Keratinocyte (primary cell): ENCODE measurements around the gene MERTK. TPM values are rescaled to one million over a fixed set of nuclear protein-coding genes. Genes with fewer than 3 reads are reported as not detected.

Experiments
- DNase-seq: peaks from one replicate; pipeline ENCODE4 v3.0.0-alpha.2; 2011; ENCODE audit warnings: low read depth, missing footprints, low spot score
- FAIRE-seq: peaks from 2 replicates; lab custom pipeline; 2011; peaks lifted over from hg19 to GRCh38; lab: Jason Lieb, UNC
- H2AFZ ChIP-seq: 2 replicates; pipeline ENCODE4 v1.6.0; 2012; ENCODE audit warnings: low read length, control low read depth, inconsistent platforms; ENCODE audit not compliant: control insufficient read depth
- H3K27ac ChIP-seq: 2 replicates; pipeline ENCODE4 v1.5.1; 2011; ENCODE audit warnings: low read length; ENCODE audit not compliant: control insufficient read depth, insufficient read depth
- H3K27me3 ChIP-seq: 3 replicates; pipeline ENCODE4 v1.6.0; 2011; ENCODE audit warnings: low read length; ENCODE audit not compliant: control insufficient read depth, insufficient read depth; ENCODE audit errors: extremely low read depth
- H3K36me3 ChIP-seq, 2 experiments: 2 replicates in 1 of 2; 3 replicates in 1 of 2; pipeline ENCODE4 v1.5.1; 2011; ENCODE audit warnings: low read length in 2 of 2, mild to moderate bottlenecking in 1 of 2; ENCODE audit not compliant: control insufficient read depth in 2 of 2, insufficient read depth in 2 of 2; ENCODE audit errors: extremely low read depth in 1 of 2
- H3K4me1 ChIP-seq: 3 replicates; pipeline ENCODE4 v1.5.1; 2011; ENCODE audit warnings: low read length; ENCODE audit not compliant: control insufficient read depth, insufficient read depth; ENCODE audit errors: extremely low read depth
- H3K4me2 ChIP-seq: 3 replicates; pipeline ENCODE4 v1.6.0; 2011; ENCODE audit warnings: low read depth, low read length; ENCODE audit not compliant: control insufficient read depth, insufficient read depth; ENCODE audit errors: extremely low read depth
- H3K4me3 ChIP-seq, 3 experiments: fragments of 200-600 bp in 1 of 3; sonication (generic) in 1 of 3; 2 replicates in 2 of 3; 3 replicates in 1 of 3; pipeline ENCODE4 v1.5.1; 2011 to 2016; ENCODE audit warnings: low read length in 3 of 3, mild to moderate bottlenecking in 3 of 3, control low read depth in 2 of 3, inconsistent platforms in 1 of 3, low read depth in 1 of 3, mixed read lengths in 1 of 3, mixed run types in 1 of 3, moderate library complexity in 1 of 3; ENCODE audit not compliant: control insufficient read depth in 2 of 3, insufficient read depth in 2 of 3; ENCODE audit errors: extremely low read depth in 1 of 3
- H3K79me2 ChIP-seq: 2 replicates; pipeline ENCODE4 v1.6.0; 2012; ENCODE audit warnings: low read length; ENCODE audit not compliant: control insufficient read depth, insufficient read depth
- H3K9ac ChIP-seq: 3 replicates; pipeline ENCODE4 v1.6.0; 2011; ENCODE audit warnings: low read length; ENCODE audit not compliant: control insufficient read depth, insufficient read depth; ENCODE audit errors: extremely low read depth
- H3K9me1 ChIP-seq: 3 replicates; pipeline ENCODE4 v1.6.0; 2011; ENCODE audit warnings: low read length; ENCODE audit not compliant: control insufficient read depth, insufficient read depth; ENCODE audit errors: extremely low read depth
- H3K9me3 ChIP-seq: 2 replicates; pipeline ENCODE4 v1.5.1; 2012; ENCODE audit warnings: low read depth, low read length; ENCODE audit not compliant: control insufficient read depth
- H4K20me1 ChIP-seq: 3 replicates; pipeline ENCODE4 v1.6.0; 2011; ENCODE audit warnings: low read length; ENCODE audit not compliant: control insufficient read depth, insufficient read depth; ENCODE audit errors: extremely low read depth
- CTCF ChIP-seq, 3 experiments: IDR thresholded peaks in 1 of 3; conservative IDR thresholded peaks in 1 of 3; optimal IDR thresholded peaks in 1 of 3; 2 replicates in 2 of 3; 3 replicates in 1 of 3; pipeline versions ENCODE3 to v1.5.1; 2011; ENCODE audit warnings: low read length in 3 of 3, mild to moderate bottlenecking in 3 of 3, moderate library complexity in 2 of 3, control low read depth in 1 of 3, inconsistent platforms in 1 of 3; ENCODE audit not compliant: insufficient read depth in 2 of 3; ENCODE audit errors: extremely low read depth in 1 of 3
- EZH2 ChIP-seq: IDR thresholded peaks from one replicate; pipeline ENCODE4 v1.6.1; 2012; ENCODE audit warnings: inconsistent platforms, mild to moderate bottlenecking, low read length, moderate library complexity
- dilution Hi-C: fragments of 300-500 bp; cut with MboI; formaldehyde crosslinking; loops from one replicate; pipeline ENCODE4 v1.7.0; 2020; ENCODE audit warnings: low sequenced_read_pairs; ENCODE audit not compliant: extremely low pct_ligation_motif_present
- polyA plus RNA-seq, 5 experiments: library from polyadenylated mRNA; depleted of rRNA in 3 of 5; stranded (reverse) in 3 of 5; stranded (forward) in 1 of 5; unstranded in 1 of 5; fragments of >200 nt; gene quantifications; 1 replicate in 1 of 5; 2 replicates in 3 of 5; 3 replicates in 1 of 5; pipeline versions ENCODE4 v1.2.1 to v1.2.3, GENCODE V29; 2011 to 2012; ENCODE audit warnings: missing spikeins in 2 of 5, low read depth in 1 of 5, low replicate concordance in 1 of 5

MERTK gene
- polyA plus RNA-seq, 1 donor (not counting 4 experiments of a cell fraction or from before 2014, with no cell fraction given): 0.14 TPM

GRCh38 chr2:111883661-111884591 is 14.5 kb upstream of the MERTK start, which contains the start of gene ANAPC1:
Gene ANAPC1 (minus strand): TSS chr2:111884193. CDS start chr2:111880825, 3,368 bp downstream.
- Histone ChIP-seq H3K27me3 (no peaks in the 10 kb centered on the region), H4K20me1 (no peaks in the 10 kb centered on the region), H3K27ac (peak within 1 kb of the TSS; percentile 79), H3K9me1 (no peaks in the 10 kb centered on the region), H3K9ac (peak within 1 kb of the TSS; percentile 89), H3K4me1 (no peaks in the 10 kb centered on the region), H3K79me2 (peaks cover 35% of the 10 kb centered on the region), H3K9me3 (no peaks in the 10 kb centered on the region), H3K4me3 (peak within 1 kb of the TSS; percentile 96 to 100 (median 99)), H3K36me3 (no peaks in the 10 kb centered on the region), H3K4me2 (peak within 1 kb of the TSS; percentile 82), H2AFZ (peak within 1 kb of the TSS; percentile 100)
- FAIRE-seq: no peak
- no peak for DNase-seq
- TF ChIP-seq EZH2 (no peak), CTCF (optimal IDR thresholded peaks at IDR 0.05 in 1 of 3, IDR thresholded peaks at IDR 0.05 in 1 of 3, conservative IDR thresholded peaks at IDR 0.05 in 1 of 3; ENCODE audit: extremely low read depth in 1 of 3, insufficient read depth in 2 of 3, low read length in 3 of 3) (peak in 1 of 3 experiments; percentile 10)
- dilution Hi-C loops: no loop called here

- Histone ChIP-seq H3K9me1 (no peaks in the 10 kb centered on the region), H3K4me3 (peak overlapping the region; percentile 96 to 100 (median 99)), H2AFZ (peak overlapping the region; percentile 100), H3K4me1 (no peaks in the 10 kb centered on the region), H3K27me3 (no peaks in the 10 kb centered on the region), H3K36me3 (no peaks in the 10 kb centered on the region), H3K27ac (peak overlapping the region; percentile 79), H3K9ac (peak overlapping the region; percentile 89), H4K20me1 (no peaks in the 10 kb centered on the region), H3K9me3 (no peaks in the 10 kb centered on the region), H3K79me2 (peaks cover 35% of the 10 kb centered on the region), H3K4me2 (peak overlapping the region; percentile 82)
- DNase-seq: no peak
- dilution Hi-C loops: no loop called here
- TF ChIP-seq CTCF (optimal IDR thresholded peaks at IDR 0.05 in 1 of 3, IDR thresholded peaks at IDR 0.05 in 1 of 3, conservative IDR thresholded peaks at IDR 0.05 in 1 of 3; ENCODE audit: extremely low read depth in 1 of 3, insufficient read depth in 2 of 3, low read length in 3 of 3) (no peak), EZH2 (no peak)
- FAIRE-seq: no peak
These were observed 13.8 kb upstream of the MERTK start for GRCh38 chr2:111884592-111884964.
